Caco-2 (cell line): ENCODE data around the gene RAD51B. TPM values are rescaled to one million over a fixed set of nuclear protein-coding genes. Genes with fewer than 3 reads are reported as not detected.
A peak's percentile ranks its signal among the peaks of the same experiment; 100 is the strongest.

Experiments used
- BruUV-seq: library from RNA; stranded (reverse); fragments of 400-500 nt; replicated peaks from 2 replicates; lab custom pipeline; 2021; lab: Mats Ljungman, UMichigan
- CTCF ChIA-PET: fragments of 300-600 bp; sonication (Branson Sonifier 250); formaldehyde crosslinking; loops from one replicate; lab custom pipeline; 2022; ENCODE audit warnings: antibody characterized with exemption; lab: Charles Lee
- POLR2A ChIA-PET: fragments of 300-600 bp; sonication (Branson Sonifier 250); formaldehyde crosslinking; loops from one replicate; lab custom pipeline; 2022; ENCODE audit warnings: antibody characterized with exemption; lab: Charles Lee
- DNase-seq, 2 experiments: peaks; one replicate each; pipeline versions ENCODE4 v3.0.0 to v3.0.0-alpha.2; 2020 to 2022
- H3K27me3 ChIP-seq: replicated peaks from 2 replicates; pipeline ENCODE4 v1.6.0; 2011; ENCODE audit warnings: low read length; ENCODE audit not compliant: control insufficient read depth, insufficient read depth
- H3K36me3 ChIP-seq: 2 replicates; pipeline ENCODE4 v1.5.1; 2011; ENCODE audit warnings: low read length; ENCODE audit not compliant: control insufficient read depth, insufficient read depth
- H3K4me1 ChIP-seq: fragments of 250-450 bp; sonication (Bioruptor Pico); 2 replicates; pipeline ENCODE4 v1.5.1; 2020; ENCODE audit warnings: mild to moderate bottlenecking
- H3K4me3 ChIP-seq: 2 replicates; pipeline ENCODE4 v1.5.1; 2011; ENCODE audit warnings: low read depth, mild to moderate bottlenecking, control low read depth, low read length
- H3K9me3 ChIP-seq: fragments of 250-450 bp; sonication (Bioruptor Pico); 2 replicates; pipeline ENCODE4 v1.5.1; 2020; ENCODE audit warnings: mild to moderate bottlenecking, moderate library complexity
- H3K27ac Mint-ChIP-seq: one replicate; pipeline ENCODE4 v1.8.0; 2022; ENCODE audit warnings: mixed read lengths; ENCODE audit not compliant: unreplicated experiment
- H3K27me3 Mint-ChIP-seq: one replicate; pipeline ENCODE4 v1.8.0; 2022; ENCODE audit warnings: mixed read lengths; ENCODE audit not compliant: insufficient read depth, unreplicated experiment
- H3K36me3 Mint-ChIP-seq: one replicate; pipeline ENCODE4 v1.8.0; 2022; ENCODE audit warnings: mild to moderate bottlenecking, mixed read lengths; ENCODE audit not compliant: insufficient read depth, unreplicated experiment
- H3K4me1 Mint-ChIP-seq: one replicate; pipeline ENCODE4 v1.8.0; 2022; ENCODE audit warnings: low read depth, mixed read lengths; ENCODE audit not compliant: unreplicated experiment
- H3K4me3 Mint-ChIP-seq: one replicate; pipeline ENCODE4 v1.8.0; 2022; ENCODE audit warnings: mild to moderate bottlenecking, moderate library complexity, mixed read lengths; ENCODE audit not compliant: unreplicated experiment
- H3K9me3 Mint-ChIP-seq: one replicate; pipeline ENCODE4 v1.8.0; 2022; ENCODE audit warnings: mixed read lengths; ENCODE audit not compliant: unreplicated experiment
- intact Hi-C: fragments of 100-400 bp; cut with micrococcal nuclease; formaldehyde crosslinking; loops from one replicate; pipeline ENCODE4 v1.10.0; 2022; ENCODE audit not compliant: unreplicated experiment
- total RNA-seq: library from RNA; stranded (reverse); gene quantifications from 2 replicates; pipeline ENCODE4 v1.2.3, GENCODE V29; 2022
- TF ChIP-seq, protein P1 (sequence below), 2 experiments: fragments of 200-600 bp in 1 of 2; IDR thresholded peaks; 1 replicate in 1 of 2; 2 replicates in 1 of 2; pipeline versions ENCODE4 v1.5.1 to v1.8.0; 2011 to 2022; ENCODE audit warnings: antibody characterized with exemption in 1 of 2, control low read depth in 1 of 2, inconsistent platforms in 1 of 2, low read depth in 1 of 2, low read length in 1 of 2, mild to moderate bottlenecking in 1 of 2, moderate library complexity in 1 of 2; ENCODE audit not compliant: insufficient read depth in 1 of 2, severe bottlenecking in 1 of 2, unreplicated experiment in 1 of 2

The RAD51B gene
- total RNA-seq, 1 experiment from 2014 or later = 16.7 TPM

DNA sequence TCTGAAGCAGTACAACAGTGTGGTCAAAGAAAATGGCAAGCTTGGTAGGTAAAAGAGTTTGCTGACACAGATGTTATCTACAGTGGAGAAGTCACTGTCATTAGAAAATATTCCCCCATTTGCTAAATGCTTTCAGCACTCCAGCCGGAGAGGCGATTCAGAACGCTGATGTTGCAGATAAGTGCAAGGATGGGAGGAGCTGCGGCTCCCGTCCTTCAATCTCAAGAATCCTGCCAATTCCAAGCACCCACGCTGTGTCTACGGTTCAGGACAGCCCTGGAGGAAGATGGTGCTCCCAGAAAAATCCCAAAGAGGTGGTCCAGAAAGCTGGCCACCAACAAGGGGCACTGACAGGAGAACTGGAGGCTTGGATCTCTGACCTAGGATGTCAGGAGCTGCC lies 894.2 kb downstream of the RAD51B start:
- Histone ChIP-seq H3K27me3 (no peaks in the 10 kb centered on the region), H3K4me1 (peaks cover 8% of the 10 kb centered on the region; the same call in 1 of the 2 replicates), H3K9me3 (no peaks in the 10 kb centered on the region), H3K4me3 (no peak overlapping the region), H3K36me3 (no peaks in the 10 kb centered on the region)
- TF ChIP-seq, protein P1, sequence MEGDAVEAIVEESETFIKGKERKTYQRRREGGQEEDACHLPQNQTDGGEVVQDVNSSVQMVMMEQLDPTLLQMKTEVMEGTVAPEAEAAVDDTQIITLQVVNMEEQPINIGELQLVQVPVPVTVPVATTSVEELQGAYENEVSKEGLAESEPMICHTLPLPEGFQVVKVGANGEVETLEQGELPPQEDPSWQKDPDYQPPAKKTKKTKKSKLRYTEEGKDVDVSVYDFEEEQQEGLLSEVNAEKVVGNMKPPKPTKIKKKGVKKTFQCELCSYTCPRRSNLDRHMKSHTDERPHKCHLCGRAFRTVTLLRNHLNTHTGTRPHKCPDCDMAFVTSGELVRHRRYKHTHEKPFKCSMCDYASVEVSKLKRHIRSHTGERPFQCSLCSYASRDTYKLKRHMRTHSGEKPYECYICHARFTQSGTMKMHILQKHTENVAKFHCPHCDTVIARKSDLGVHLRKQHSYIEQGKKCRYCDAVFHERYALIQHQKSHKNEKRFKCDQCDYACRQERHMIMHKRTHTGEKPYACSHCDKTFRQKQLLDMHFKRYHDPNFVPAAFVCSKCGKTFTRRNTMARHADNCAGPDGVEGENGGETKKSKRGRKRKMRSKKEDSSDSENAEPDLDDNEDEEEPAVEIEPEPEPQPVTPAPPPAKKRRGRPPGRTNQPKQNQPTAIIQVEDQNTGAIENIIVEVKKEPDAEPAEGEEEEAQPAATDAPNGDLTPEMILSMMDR (IDR thresholded peaks at IDR 0.05; ENCODE audit: insufficient read depth in 1 of 2, low read depth in 1 of 2, low read length in 1 of 2, severe bottlenecking in 1 of 2, unreplicated experiment in 1 of 2) = no peak
- no TSS peak for BruUV-seq
- no peak for DNase-seq
- Mint-ChIP-seq H3K4me1 (peaks cover 12% of the 10 kb centered on the region), H3K27ac (no peak overlapping the region), H3K36me3 (no peaks in the 10 kb centered on the region), H3K27me3 (no peaks in the 10 kb centered on the region), H3K4me3 (no peak overlapping the region), H3K9me3 (no peaks in the 10 kb centered on the region)
- intact Hi-C loops = no loop called here
- ChIA-PET POLR2A (no interaction called here), CTCF (interaction anchor here (0.5 kb wide), 1 partner anchor 49 kb away, joined by 3 read pairs; no protein-coding TSS in a partner anchor)

DNA sequence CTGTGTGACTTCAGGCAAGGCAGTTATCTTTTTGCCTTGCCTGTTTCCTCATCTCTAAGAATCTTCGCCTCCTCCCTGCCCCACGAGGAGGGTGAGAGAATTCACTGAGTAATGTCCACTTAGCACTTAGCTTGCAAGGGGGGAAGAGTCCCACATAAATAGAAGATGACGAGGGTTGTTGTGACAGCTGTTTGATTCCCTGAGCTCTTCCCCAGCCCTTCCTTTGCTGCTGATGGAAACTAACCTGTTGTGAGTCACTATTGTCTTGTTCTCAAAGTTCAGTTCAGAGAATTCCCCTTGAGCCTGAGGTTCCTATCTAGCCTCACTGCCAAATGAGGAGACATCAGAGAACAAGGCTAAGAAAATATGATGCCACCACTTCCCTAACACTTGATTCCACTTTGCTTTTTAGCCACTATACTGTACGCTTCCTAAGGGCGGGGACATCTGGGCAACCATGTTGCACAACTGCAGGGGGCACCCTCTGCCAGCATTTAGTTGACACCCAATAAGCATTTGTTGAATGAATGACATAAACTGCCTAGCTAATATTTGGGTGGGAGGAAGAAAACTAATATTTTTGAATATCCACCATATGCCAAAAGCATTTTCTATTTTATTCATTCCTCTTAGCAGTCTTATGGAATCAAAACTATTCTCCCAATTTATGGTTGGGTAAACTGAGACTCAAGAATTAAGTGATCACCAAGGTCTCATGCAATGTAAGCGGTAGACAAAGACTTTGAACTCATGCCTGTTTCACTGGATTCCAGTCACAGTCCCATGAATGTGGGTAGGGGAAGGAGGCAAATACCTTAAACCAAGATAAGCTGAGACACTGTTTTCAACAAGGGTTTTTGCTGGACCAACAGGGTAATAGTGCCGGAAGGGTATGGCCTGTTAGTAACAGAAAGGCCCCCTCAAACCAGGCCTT lies 895.7 kb downstream of the RAD51B start:
- Mint-ChIP-seq H3K27me3 (no peaks in the 10 kb centered on the region), H3K27ac (no peak overlapping the region), H3K4me3 (no peak overlapping the region), H3K36me3 (no peaks in the 10 kb centered on the region), H3K9me3 (peaks cover 10% of the 10 kb centered on the region), H3K4me1 (peaks cover 12% of the 10 kb centered on the region)
- BruUV-seq = no TSS peak
- no peaks in the 10 kb centered on the region for H3K36me3 ChIP-seq
- H3K9me3 ChIP-seq = no peaks in the 10 kb centered on the region
- DNase-seq = no peak
- intact Hi-C loops = loop anchor here (5.0 kb wide), 1 partner anchor 47 kb away; no protein-coding TSS in a partner anchor
- H3K4me1 ChIP-seq = peaks cover 8% of the 10 kb centered on the region; the same call in 1 of the 2 replicates
- H3K27me3 ChIP-seq = no peaks in the 10 kb centered on the region
- ChIA-PET CTCF (no interaction called here), POLR2A (no interaction called here)
- TF ChIP-seq, protein P1 (IDR thresholded peaks at IDR 0.05; ENCODE audit: insufficient read depth in 1 of 2, low read depth in 1 of 2, low read length in 1 of 2, severe bottlenecking in 1 of 2, unreplicated experiment in 1 of 2) = no peak
- H3K4me3 ChIP-seq = no peak overlapping the region

DNA sequence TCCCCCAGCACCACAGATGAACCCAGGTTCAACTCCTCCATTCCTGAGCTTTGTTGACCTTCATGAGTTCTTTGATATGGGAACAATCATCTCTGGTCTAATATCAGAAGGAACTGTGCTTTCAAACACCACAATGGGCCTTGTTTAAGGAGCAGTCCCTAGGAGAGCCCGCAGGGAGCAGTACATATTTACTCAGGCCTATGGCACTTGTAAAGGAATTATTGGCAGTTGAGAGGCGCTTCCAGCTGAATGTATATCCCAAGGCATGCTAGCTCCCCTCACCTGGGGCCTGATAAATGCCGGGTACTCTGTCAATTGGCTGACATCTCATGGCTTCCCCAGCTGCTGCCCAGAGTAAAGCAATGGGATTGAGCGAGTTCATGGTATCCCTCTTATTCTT lies 897.1 kb downstream of the RAD51B start:
- Histone ChIP-seq H3K4me3 (no peak overlapping the region), H3K27me3 (no peaks in the 10 kb centered on the region), H3K36me3 (no peaks in the 10 kb centered on the region), H3K9me3 (no peaks in the 10 kb centered on the region), H3K4me1 (peaks cover 8% of the 10 kb centered on the region; the same call in 1 of the 2 replicates)
- Mint-ChIP-seq H3K27ac (no peak overlapping the region), H3K4me1 (peaks cover 5% of the 10 kb centered on the region), H3K27me3 (no peaks in the 10 kb centered on the region), H3K9me3 (peaks cover 10% of the 10 kb centered on the region), H3K4me3 (no peak overlapping the region), H3K36me3 (no peaks in the 10 kb centered on the region)
- TF ChIP-seq, protein P1 (IDR thresholded peaks at IDR 0.05; ENCODE audit: insufficient read depth in 1 of 2, low read depth in 1 of 2, low read length in 1 of 2, severe bottlenecking in 1 of 2, unreplicated experiment in 1 of 2) = peak; percentile 33 to 45
- BruUV-seq = no TSS peak
- CTCF ChIA-PET = interaction anchor here (0.6 to 1.0 kb wide), 6 partner anchors 46 to 100 kb away, joined by 4 to 6 read pairs (median 5); partner anchors contain the start of gene ZFP36L1
- POLR2A ChIA-PET = interaction anchor here (0.9 kb wide), 1 partner anchor 76 kb away, joined by 3 read pairs; the partner anchor contains the start of gene ZFP36L1
- DNase-seq = peak; percentile 41 to 54
- intact Hi-C loops = loop anchor here (2.0 to 5.0 kb wide), 3 partner anchors 46 to 98 kb away; no protein-coding TSS in a partner anchor
